Nucleus accumbens (tissue), 56 donors: ENCODE data around the gene TICAM2.

Experiments
- DNase-seq, 56 donors: peaks; one replicate each; lab custom pipeline; 2025; lab: John Stamatoyannopoulos, UW

The TICAM2 gene

DNA sequence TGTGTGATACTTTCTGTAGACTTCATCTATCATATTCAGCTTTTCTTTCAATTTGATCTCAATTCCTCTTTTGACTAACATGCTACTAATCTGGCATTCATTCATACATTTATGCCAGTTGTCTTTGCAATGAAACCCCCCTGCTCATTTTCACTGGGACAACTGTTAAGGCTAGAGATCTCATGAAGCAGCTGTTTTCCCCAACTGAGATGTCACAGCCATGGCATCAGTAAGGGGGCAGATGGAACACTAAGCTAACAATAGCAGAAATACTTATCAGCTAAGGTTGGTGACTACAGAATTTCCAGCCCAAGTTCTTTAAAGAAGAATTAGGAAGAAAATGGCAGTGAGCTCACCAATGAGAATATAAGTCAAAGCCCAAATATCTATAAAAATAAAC, 14.2 kb upstream of the TICAM2 start:
- no peak for DNase-seq

DNA sequence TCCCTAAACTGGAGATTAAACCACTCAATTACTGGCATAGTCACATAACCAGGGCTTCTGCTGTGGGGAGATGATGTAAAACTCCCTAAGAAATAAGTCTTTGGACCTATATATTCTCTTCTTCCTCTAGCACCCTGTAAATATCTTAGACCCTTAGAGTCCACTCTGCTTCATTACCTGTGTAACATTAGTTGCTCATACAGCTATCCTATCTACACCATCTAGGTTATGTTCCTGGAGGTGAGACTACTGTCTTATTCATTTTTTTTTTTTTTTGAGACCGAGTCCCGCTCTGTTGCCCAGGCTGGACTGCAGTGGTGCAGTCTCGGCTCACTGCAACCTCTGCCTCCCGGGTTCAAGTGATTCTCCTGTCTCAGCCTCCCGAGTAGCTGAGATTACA, 9.6 kb upstream of the TICAM2 start:
- no peak for DNase-seq

DNA sequence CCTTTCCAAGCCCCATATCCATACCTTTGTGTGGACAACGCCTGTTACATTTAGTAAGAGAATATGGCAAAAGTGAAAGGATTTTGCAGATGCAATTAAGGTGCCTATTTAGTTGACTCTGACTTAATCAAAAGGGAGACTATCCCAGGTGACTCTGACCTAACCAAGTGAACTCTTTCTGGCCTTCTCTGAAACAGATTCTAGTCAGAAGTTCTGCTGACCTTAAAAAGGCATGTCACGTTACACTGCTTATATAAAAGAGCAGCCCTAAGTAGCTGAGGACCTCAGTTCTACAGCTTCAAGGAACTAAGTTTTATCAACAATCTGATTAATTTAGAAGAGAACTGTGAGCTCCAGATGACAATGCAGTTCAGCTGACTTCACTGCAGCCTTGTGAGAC, 5.7 kb upstream of the TICAM2 start:
- no peak for DNase-seq

DNA sequence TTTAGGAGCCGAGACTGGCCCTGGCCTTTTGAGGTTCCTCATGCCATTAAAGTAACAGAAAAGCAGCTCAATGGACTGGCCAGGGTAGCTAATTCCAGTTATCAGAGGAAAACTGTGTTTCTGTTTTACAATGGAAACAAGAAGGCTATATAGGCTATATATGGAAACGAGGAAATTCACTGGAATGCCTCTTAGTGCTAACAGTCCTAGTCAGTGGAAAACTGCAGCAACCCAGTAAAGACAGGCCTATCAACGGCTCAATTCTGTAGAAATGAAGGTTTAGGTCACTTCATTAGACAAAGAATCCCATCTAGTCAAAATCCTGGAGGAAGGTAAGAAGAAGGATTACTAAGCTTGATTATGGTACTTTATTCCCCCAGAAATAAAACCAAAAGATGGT, 3.2 kb upstream of the TICAM2 start:
- no peak for DNase-seq

DNA sequence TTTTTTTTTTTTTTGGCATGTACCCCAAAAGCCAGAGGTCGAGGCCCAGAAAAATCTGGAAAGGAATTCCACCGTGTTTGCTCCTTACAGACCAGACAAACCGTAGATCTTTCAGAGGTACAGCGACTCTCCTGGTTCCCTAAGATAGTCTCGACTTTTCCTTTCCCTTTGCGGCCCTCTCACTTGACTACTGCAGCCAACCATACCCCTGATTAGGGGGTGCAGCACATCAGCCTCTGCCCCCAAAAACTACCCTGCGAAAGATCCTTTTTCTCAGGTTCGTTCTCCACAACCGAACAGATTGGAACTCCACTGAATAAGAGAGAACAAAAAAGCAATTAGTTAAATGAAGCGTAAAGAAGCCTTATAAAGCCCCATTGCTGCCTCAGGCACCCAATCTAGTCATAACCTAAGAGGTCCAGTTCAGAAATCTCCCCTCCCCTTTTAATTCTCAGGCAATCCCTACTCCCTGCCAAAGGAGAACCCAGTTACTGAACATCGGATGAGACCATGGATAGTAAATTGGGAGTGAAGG, 379 bp upstream of the TICAM2 start:
- DNase-seq: peak in 3 of 56 donors; percentile 28 to 58 (median 55)

DNA sequence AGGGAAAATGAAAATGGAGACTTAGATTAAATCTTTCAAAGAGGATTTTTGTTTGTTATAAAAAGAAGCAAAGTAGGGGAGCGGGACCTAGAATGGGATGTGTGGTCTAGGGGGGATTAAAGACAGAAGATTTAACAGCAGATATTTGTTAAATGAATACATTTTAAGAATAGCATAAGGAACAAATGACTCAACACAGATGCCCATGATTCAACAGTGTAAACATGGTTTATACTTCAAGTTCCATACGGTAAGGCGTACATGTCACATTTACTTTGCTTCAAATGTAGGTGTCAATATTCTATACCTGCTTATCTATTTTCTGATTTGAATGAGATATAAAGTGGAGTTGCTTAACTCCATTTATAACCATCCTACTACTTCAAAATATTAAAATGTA, 1.5 kb downstream of the TICAM2 start:
- DNase-seq: no peak

DNA sequence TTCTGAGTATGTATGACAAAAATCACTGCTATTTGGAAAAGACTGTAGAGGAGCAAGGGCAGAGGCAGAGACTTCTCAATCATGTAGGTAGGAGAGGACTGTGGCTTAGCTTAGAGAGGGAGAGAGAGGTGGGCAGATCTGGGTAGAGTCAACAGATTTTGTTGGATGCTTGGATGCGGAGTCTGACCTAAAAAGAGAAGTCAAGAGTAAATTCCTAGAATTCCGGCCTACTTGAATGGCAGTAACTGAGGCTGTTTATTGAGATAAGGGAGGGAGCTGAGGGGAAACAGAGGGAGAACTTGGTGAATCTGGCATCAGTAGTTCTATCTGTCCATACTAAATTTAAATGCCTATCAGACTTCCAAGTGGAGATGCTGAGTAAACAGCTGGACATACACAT, 2.4 kb downstream of the TICAM2 start:
- DNase-seq: no peak

DNA sequence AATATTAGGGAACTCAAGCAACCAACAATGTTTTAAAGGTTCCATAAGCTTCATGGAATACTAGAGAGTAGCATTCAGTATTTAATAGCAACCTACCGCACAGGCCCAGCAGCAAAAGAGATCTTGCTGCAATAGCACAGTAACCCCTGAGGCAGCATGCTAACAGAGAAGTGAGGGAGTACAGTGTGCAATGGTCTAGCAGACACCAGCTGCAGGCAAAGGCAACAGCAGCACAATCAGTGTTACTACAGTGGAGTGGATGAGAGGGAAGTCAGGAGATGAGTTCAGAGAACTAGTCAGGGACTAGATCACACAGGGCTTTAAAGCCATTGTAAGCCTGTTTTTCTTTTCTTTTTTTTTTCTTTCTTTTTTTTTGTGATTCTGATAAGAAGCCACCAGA, 2.8 kb downstream of the TICAM2 start:
- DNase-seq: peak in 20 of 56 donors; percentile 6 to 53 (median 16)

DNA sequence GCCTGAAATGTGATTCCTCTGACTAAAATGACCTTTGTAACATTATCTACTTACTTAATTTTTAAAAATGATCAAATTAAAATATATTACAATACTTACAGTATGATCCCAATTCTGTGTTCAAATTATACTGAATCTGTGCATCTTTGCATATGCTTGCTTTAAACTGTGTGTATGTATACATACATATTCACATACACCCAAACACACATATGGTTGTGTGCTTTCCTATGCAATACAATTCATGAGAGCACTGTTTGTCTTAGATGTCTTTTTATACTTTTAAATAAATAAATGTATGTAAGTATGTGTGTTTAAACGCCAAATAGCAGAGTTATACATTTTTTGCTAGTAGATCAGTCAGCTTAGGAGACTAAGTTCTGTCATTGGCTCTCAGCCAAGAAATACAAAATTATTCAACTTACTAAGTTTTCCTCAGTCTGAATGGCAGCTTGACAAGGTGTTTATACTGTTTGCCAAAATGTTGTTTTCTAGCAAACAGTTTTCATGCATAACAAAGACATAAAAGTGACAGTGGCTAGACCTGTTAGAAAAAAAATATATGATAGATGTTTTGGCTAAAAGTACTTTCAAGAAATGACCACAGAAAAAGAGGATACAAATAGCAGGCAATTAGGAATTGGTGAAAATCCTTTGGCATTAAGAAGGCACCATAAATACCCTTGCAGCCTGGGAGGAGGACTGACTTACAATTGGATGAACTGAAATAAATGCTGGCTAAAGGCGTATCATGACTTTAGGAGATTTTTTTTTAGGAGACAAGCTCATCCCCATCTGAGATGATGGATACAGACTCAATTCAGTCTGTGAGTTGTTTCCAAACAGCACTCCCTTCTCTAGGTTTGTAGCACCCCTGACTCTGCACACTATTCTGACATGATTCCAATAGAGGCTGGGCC, 7.9 kb downstream of the TICAM2 start:
- DNase-seq: no peak

DNA sequence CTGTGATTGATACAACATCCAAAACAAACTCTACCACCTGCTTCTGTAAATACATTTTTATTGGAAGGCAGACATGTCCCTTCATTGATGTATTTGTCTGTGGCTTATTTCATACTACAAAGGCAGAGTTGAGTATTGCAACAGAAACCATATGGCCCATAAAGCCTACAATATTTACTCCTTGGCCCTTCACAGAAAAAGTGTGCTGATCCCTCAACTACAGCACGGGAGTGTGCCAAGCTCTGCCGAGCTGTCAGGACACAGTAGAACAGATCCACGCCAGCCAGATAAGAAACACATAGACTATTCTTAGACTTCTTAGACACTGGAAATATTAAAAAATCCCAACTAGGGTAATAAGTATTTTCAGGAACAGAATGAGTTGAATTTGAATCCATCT, 13.2 kb downstream of the TICAM2 start:
- no peak for DNase-seq

DNA sequence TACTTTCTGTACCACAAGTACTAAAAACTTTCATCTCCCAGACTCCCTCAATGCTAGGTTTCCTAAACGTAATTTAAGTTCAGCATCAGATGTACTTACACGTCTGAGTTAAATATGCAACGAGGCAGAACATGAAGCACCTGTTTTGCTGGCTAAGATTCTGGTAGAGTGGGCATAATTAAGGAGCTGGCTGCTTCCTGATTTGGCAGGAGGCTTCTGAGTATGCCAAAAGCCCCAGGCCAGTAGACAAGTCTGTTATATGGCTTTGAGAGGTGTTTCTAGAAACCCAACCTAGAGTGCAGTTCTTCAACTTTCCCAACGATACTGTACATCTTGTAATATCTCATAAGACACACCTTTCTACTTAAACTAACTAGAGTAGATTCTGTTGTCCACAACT, 13.6 kb downstream of the TICAM2 start:
- DNase-seq: no peak

DNA sequence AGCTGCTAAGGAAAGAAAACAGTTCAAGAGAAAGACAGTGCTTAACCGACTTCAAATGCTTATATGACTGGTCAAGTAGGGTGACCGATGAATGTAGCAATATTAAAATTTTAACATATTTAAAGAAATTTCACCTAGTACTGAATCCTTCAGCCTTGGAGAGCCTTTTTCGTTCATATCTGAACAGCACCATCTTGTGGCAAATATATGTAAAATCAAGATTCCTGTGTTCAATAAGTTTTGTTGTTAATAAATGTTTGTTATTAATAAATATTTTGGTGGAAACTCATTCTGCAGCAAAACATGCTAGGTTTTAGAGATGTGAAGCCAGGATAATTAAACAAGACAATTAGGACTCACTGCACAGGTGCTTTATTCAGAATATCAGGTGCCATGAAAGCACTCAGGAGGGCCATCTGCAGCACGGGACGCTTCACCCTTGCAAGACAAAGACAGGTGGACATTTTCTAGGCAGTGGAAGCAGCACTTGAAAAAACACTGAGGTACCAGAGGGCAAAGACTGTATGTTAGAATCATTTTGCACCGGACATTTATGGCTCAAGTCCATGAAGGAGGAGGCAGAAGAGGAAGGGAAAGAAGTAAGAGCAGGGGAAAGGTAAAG, 15.6 kb downstream of the TICAM2 start:
- no peak for DNase-seq

DNA sequence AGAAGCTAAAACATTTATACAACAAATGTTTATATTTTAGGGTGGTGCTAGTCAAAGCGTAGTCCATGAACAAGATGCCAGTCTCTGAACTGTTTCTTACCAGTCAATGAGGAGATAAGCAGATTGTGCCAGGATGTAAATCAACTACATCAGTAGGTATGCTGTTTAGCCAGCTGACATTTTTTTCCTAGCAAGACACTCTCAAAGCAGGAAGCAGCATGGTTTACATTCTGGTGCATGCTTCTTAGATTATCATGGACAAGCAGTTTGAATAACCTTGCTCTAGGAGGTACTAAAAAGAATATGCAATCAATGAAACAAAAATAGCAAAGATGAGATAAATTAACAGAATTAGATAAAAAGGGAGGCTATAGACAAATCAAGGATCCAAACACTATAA, 17.0 kb downstream of the TICAM2 start:
- no peak for DNase-seq

DNA sequence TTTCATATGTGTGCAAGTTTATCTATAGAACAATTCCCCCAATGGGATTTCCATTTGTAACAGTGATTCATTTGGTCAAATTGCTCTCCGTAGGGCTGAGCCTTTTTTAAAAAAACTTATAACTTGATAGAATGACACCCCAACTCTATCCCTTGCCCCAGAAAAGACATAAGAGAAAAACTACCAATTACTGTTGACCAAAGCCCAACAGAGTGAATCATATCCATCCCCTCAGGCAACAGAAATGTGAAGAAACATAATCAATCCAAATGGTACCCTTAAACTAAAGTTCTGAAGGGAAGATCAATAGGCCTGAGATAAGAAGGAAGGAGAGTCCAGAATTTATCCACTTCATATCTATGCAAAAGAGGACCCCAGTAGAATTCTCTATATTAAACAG, 17.8 kb downstream of the TICAM2 start:
- no peak for DNase-seq

DNA sequence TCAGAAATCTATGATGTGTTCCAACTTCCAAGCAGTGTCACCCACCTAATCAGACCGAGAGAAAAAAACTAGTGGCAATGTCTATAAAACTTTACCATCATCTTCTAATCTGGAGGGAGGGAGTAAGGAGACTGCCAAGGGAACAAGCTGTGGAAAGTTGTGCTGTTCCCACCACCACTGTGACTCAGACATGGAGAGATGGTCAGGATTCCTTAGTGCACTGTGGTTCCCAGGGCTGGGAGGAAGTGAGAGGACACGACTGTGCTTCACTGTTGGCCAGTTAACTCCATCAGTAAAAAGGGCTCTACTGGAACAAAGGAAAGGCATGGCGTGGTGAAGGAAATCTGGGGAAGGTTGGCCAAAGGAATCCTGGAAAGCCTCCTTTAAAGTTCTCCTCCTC, 18.8 kb downstream of the TICAM2 start:
- no peak for DNase-seq

DNA sequence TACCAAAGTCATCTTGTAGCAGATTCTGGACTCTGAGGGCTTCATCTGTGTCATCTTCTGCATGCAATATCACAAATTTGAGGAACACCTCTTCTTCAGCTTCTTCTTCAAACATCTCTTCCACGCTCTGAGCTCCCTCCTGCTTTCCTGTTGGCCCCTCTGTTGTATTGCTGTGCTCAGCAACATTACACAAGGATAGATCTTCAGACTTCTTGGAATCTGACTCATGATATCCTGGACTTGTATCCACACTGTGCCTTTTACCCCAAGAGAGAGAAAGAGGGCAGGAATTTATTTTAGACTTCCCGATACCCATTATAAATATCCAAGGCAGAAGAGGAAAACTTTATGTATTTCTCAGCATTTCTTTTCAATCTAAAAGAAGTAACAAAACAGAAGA, 21.3 kb downstream of the TICAM2 start:
- DNase-seq: no peak

DNA sequence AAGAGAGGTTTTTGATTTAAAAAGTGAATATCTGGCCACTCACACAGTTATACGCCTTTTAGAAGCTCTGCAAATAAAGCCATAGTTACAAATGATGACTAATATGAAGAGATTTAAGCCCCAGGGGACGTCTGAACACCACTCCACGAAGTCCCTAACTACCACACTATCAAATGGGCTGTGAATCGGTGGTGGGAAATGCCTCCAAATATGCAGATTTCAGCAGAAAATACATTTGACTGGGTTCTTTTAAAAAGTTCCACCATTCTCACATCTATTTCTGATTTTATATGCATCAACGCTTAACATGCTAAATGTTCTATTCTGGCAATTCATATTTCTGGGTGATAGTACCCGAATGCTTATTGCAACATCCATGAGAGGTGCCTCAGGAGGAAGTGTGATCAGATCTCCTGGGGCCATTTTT, 22.5 kb downstream of the TICAM2 start:
- DNase-seq: no peak

DNA sequence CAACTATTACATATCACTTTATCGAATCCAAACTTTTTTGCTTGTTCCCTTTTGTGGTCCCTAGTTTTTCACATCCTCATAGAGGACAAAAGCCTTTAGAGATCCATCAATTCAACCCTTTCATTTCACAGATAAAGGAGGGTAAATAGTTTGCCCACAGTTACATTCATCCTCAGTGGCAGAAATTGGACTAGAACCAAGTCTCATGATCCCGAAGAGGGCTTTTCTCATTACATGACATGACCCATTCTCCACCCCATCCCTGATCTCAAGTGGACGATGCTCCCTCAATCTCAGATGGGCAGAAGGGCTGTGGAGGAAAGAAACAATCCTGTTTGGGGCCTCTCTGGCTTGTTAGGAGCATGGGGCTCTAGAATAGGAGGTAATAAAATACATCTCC, 23.1 kb downstream of the TICAM2 start:
- DNase-seq: peak in 14 of 56 donors; percentile 4 to 33 (median 14)

DNA sequence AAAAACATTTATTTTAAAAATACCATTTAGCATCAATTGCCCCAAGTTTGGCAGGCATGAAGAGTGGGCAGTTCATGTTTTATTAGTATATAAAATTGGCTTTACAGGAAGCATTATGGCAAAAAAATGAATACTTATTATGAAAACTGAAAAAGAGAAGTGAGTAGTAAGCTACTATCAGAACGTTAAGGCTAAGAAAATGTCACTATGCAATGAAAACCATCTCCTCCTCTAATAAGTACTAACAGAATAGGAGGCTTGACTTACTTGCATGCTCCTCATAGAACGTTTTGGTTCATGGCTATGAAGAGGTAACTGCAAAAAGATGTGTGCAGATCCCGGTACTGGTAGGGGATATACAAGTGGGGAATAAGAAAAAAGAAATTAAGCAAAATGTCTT, 23.6 kb downstream of the TICAM2 start:
- no peak for DNase-seq

DNA sequence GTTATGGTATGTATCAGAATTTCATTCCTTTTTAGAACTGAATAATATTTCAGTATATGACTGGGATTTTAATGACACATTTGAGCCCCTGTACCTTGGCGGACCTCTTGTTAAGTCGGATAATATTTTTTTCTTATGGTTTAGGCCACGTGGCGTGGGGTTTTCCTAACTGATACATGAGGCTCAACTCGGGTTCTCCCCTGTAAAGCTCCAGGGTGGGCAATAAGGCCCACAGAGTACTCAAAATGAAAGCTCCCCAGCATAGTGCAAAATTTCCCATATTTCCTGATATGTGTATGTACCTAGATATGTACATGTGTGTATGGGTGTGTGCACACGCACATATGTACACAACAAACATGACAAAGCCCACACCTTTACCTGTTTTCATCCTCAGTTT, 24.5 kb downstream of the TICAM2 start:
- no peak for DNase-seq

DNA sequence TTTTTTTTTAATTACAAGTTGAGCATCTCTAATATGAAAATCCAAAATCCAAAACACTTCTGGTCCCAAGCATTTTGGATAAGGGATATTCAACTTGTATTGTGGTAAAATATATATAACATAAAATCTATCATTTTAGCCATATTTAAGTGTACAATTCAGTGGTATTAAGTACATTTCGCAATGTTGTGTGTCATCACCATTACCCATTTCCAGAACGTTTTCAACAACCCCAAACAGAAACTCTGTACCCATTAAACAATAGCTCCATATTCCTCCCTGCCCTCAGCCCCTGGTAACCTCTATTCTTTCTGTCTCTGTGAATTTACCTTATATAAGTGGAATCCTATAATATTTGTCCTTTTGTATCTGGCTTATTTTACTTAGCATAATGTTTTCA, 24.9 kb downstream of the TICAM2 start:
- no peak for DNase-seq
